Measurements from ENCODE around the gene NAE1. TPM values are rescaled to one million over a fixed set of nuclear protein-coding genes. Genes with fewer than 3 reads are reported as not detected.

NAE1 gene
- total RNA-seq (2021; ENCODE audit: unreplicated experiment) (70.7 TPM), Bru-seq, nascent RNA (percentile 79 among the genes with signal in this experiment), BruChase-seq, experiment 1, labeled RNA remaining after a 2-hour chase (percentile 83 among the genes with signal in this experiment), BruChase-seq, experiment 2, labeled RNA remaining after a 6-hour chase (percentile 81 among the genes with signal in this experiment)
- 42.7 TPM for polyA plus RNA-seq (2012; ENCODE audit: insufficient read length)
- long read RNA-seq, transcript NAE1-201 (20 exons, 1,837 nt) = major isoform, 99 of 141 reads
- long read RNA-seq, partial matches to known transcripts = 22 of 141 reads
- long read RNA-seq, other reads (novel, unspliced or antisense) = 13 of 141 reads

GRCh38 chr16:66830422-66831404 is at the start of gene NAE1:
Gene NAE1, minus strand, starts transcription at chr16:66830976. Its CDS starts 77 bp downstream, at chr16:66830899.
- intact Hi-C loops (cut with micrococcal nuclease; ENCODE audit: unreplicated experiment) = loop anchor here (5.0 kb wide), 1 partner anchor 37 kb away; no protein-coding TSS in a partner anchor
- no peaks in the 10 kb centered on the region for H3K9me3 ChIP-seq (ENCODE audit: control insufficient read depth, insufficient read depth, low read depth, low read length)
- TF ChIP-seq REST (IDR thresholded peaks at IDR 0.05; ENCODE audit: insufficient read depth in 1 of 2, low read depth in 2 of 2, low read length in 1 of 2) (no peak), CTCF (IDR thresholded peaks at IDR 0.05) (peak; percentile 97), POLR2AphosphoS5 (IDR thresholded peaks at IDR 0.05; ENCODE audit: low read depth, low read length) (peak; percentile 71)
- peak; percentile 50 for DNase-seq (ENCODE audit: low read depth, low spot score)
- in situ Hi-C loops (cut with HindIII; ENCODE audit: low pct_unique_long_range_greater_than_20kb, low sequenced_read_pairs) = no loop called here
- ChIA-PET CTCF (interaction anchor here (0.6 to 1.9 kb wide), 8 partner anchors 11 to 179 kb away, joined by 3 to 28 read pairs (median 4); no protein-coding TSS in a partner anchor), POLR2A (interaction anchor here (0.6 kb wide), 1 partner anchor 12 kb away, joined by 5 read pairs; no protein-coding TSS in a partner anchor)
- no peaks in the 10 kb centered on the region for H3K27me3 ChIP-seq (ENCODE audit: control insufficient read depth, insufficient read depth, low read length)
- peak within 1 kb of the TSS; percentile 80 for H3K27ac ChIP-seq (ENCODE audit: low read length)
- H3K4me3 ChIP-seq (ENCODE audit: low read depth in 2 of 2, low read length in 2 of 2) = peak within 1 kb of the TSS; percentile 73 to 74
- peak; percentile 96 for ATAC-seq
- H3K4me1 ChIP-seq (ENCODE audit: control insufficient read depth, insufficient read depth, low read length) = peaks cover 6% of the 10 kb centered on the region; the same call in 1 of the 2 replicates
- H3K36me3 ChIP-seq (ENCODE audit: control insufficient read depth, insufficient read depth, low read length) = peaks cover 3% of the 10 kb centered on the region; the same call in 1 of the 2 replicates
- no TSS peak for BruUV-seq (replicated peaks)

GRCh38 chr16:66878067-66878466 is 47.3 kb upstream of the NAE1 start:
- BruUV-seq (replicated peaks) = no TSS peak
- intact Hi-C loops (cut with micrococcal nuclease; ENCODE audit: unreplicated experiment) (no loop called here), in situ Hi-C loops (cut with HindIII; ENCODE audit: low pct_unique_long_range_greater_than_20kb, low sequenced_read_pairs) (no loop called here)
- Histone ChIP-seq H3K9me3 (ENCODE audit: control insufficient read depth, insufficient read depth, low read depth, low read length) (no peaks in the 10 kb centered on the region), H3K4me1 (ENCODE audit: control insufficient read depth, insufficient read depth, low read length) (peaks cover 18% of the 10 kb centered on the region), H3K36me3 (ENCODE audit: control insufficient read depth, insufficient read depth, low read length) (no peaks in the 10 kb centered on the region), H3K27me3 (ENCODE audit: control insufficient read depth, insufficient read depth, low read length) (no peaks in the 10 kb centered on the region), H3K27ac (ENCODE audit: low read length) (peak overlapping the region; percentile 65; the same call in 1 of the 2 replicates), H3K4me3 (ENCODE audit: low read depth in 2 of 2, low read length in 2 of 2) (no peak overlapping the region)
- TF ChIP-seq CTCF (IDR thresholded peaks at IDR 0.05) (no peak), SIN3A (IDR thresholded peaks at IDR 0.05; ENCODE audit: borderline replicate concordance, insufficient read depth, low read depth, low read length) (no peak), POLR2AphosphoS5 (IDR thresholded peaks at IDR 0.05; ENCODE audit: low read depth, low read length) (no peak), REST (IDR thresholded peaks at IDR 0.05; ENCODE audit: insufficient read depth in 1 of 2, low read depth in 2 of 2, low read length in 1 of 2) (no peak), TCF7L2 (IDR thresholded peaks at IDR 0.05; ENCODE audit: low read depth, low read length) (no peak)
- POLR2A ChIA-PET = no interaction called here
- ATAC-seq = no peak
- no peak for DNase-seq (ENCODE audit: low read depth, low spot score)
- CTCF ChIA-PET = interaction anchor here (0.9 kb wide), 1 partner anchor 292 kb away, joined by 3 read pairs; the partner anchor contains the start of gene NOL3
